ENCODE measurements around the gene ELOA.
"Not testable (repeated sequence)": the region's sequence is repeated elsewhere in the genome, so short reads cannot be mapped to it uniquely, and the experiment has no call there.

ELOA gene, protein sequence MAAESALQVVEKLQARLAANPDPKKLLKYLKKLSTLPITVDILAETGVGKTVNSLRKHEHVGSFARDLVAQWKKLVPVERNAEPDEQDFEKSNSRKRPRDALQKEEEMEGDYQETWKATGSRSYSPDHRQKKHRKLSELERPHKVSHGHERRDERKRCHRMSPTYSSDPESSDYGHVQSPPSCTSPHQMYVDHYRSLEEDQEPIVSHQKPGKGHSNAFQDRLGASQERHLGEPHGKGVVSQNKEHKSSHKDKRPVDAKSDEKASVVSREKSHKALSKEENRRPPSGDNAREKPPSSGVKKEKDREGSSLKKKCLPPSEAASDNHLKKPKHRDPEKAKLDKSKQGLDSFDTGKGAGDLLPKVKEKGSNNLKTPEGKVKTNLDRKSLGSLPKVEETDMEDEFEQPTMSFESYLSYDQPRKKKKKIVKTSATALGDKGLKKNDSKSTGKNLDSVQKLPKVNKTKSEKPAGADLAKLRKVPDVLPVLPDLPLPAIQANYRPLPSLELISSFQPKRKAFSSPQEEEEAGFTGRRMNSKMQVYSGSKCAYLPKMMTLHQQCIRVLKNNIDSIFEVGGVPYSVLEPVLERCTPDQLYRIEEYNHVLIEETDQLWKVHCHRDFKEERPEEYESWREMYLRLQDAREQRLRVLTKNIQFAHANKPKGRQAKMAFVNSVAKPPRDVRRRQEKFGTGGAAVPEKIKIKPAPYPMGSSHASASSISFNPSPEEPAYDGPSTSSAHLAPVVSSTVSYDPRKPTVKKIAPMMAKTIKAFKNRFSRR

GRCh38 chr1:23743287-23744152, at the start of gene ELOA:
TSS of gene ELOA (plus strand) at chr1:23743471. CDS start at chr1:23743504, 33 bp downstream.
- DNase-seq: peak; percentile 44

GRCh38 chr1:23693599-23693998, 49.7 kb upstream of the ELOA start:
- no peak for DNase-seq

DNA sequence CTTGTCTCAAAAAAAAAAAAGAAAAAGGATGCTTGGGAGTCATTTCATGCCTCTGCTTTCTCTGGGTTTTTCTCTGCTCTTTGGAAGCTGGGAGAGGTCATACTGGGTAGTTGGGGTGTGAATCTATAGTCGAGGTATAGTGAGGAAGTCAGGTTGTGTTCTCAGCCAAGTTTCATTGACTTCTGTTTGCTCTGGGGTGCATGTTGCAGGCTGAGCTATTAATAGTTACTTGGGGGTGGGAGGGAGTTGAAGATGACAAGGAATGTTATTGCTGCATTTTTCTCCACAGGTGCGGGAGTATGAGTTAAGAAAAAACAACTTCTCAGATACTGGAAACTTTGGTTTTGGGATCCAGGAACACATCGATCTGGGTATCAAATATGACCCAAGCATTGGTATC, 48.9 kb upstream of the ELOA start:
- no peak for DNase-seq

DNA sequence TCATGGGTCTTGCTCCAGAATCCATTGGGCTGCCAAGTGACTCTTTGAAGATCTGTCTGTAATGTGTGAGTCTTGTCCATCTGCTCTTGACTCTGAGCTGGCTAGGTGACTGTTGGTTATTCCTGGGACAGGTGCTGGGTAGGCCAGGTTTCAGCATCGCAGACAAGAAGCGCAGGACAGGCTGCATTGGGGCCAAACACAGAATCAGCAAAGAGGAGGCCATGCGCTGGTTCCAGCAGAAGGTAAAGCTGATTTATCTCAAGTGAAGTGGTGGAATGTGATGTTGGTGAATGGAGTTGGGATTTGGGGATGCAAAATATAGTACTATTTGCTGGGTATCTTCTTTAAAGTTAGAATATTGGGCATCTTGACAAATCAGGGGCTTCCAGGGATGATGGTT, 47.6 kb upstream of the ELOA start:
- DNase-seq: no peak

- no peak for DNase-seq
These were observed 46.8 kb upstream of the ELOA start for GRCh38 chr1:23696335-23696989.

GRCh38 chr1:23698466-23698865, 44.8 kb upstream of the ELOA start:
- DNase-seq: no peak

DNA sequence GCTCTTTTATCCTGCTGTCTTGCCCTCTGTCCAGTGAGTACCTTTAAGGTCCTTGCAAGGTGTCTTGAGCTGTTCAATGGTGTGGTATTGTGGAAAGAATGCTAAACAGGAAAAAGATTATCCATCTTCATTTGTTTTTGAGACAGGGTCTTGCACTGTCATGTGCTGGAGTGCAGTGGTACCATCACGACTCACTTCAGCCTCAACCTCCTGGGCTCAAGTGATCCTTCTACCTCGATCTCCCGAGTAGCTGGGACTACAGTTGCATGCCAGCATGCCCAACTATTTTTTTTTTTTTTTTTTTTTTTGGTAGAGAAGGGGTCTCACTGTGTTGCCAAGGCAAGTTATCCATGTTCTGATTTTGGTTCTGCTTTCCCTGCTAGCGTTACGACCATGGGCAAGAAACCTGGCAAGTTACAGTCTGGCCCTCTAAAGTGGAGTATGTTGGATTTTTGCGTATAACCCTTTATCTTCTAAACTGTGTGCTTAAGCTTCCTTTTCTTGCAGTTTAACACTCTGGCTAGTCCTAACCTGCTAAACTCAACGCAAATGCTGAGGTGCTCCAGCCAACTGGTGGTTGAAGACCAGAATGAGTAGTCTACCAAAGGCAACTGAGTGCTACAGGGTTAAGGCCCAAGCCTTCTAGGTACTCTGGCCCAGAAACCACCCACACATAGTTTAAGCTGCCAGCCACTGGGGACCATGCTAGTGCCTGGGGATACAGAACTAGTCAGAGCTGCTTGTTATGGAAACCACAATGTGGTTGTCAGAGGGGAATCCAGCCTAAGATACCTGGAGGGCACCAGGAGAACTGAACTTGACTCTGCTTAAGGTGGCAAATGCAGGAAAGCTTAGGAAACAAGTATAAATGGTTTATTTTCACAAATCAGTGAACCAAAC, 43.7 kb upstream of the ELOA start:
- no peak for DNase-seq

- no peak for DNase-seq
These were observed 42.0 kb upstream of the ELOA start for GRCh38 chr1:23701310-23701709.

DNA sequence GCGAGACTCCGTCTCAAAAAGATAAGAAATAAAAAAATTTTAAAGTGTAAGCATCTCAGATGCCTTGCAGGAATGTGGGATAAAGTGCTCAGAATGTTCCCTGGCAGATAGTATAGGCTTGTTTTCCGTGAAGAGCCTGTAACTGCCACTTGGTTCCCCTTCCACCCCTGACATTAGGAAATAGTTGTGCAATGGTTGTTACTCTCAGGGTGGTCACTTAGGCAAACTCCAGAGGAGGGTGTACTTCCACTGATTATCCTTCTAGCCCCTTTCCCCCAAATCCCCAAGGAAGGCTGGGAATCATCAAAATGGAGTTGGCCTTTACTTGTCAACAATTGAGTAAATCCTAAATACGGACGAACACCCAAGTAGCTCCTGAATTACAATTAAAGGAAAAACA, 41.3 kb upstream of the ELOA start:
- DNase-seq: no peak

- DNase-seq: no peak
These were observed 38.3 kb upstream of the ELOA start for GRCh38 chr1:23704834-23705495.

- no peak for DNase-seq
These were observed 34.0 kb upstream of the ELOA start for GRCh38 chr1:23709229-23709628.

GRCh38 chr1:23718482-23718881, 24.8 kb upstream of the ELOA start:
- DNase-seq: no peak

- no peak for DNase-seq
These were observed 24.0 kb upstream of the ELOA start for GRCh38 chr1:23719162-23719820.

DNA sequence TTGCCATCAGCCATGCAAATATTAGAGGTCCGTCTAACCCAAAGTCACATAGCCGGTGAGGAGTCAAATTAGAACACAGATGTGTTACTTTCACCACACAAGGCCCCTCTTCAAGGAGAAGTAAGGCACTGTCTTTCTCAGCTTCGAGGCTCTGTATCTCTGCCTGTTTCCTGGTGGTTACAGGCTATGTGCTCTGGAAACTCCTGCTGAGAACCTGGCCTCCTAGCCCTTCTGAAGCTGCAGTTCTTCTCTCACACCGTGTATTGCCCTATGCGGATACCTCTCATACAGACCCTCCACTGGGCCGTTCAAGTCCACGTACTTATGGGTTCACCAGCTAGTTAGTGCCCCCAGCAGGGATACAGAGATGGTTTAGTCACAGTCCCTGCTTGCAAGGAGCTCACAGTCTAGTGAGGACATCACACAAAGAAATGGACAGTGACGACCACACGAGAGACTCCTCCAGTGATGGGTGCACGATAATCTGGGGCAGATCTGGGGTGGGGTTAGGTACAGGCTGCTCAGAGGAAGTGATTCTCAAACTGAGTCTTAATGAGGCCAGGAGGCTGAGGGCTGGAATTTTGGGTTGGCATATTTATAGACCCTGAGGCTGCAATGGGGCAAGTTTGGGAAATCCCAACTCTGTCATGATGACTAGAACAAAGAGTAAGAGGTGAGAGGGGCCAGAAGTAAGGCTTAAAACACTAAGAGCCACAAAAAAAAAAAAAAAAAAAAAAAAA, 22.8 kb upstream of the ELOA start:
- no peak for DNase-seq

DNA sequence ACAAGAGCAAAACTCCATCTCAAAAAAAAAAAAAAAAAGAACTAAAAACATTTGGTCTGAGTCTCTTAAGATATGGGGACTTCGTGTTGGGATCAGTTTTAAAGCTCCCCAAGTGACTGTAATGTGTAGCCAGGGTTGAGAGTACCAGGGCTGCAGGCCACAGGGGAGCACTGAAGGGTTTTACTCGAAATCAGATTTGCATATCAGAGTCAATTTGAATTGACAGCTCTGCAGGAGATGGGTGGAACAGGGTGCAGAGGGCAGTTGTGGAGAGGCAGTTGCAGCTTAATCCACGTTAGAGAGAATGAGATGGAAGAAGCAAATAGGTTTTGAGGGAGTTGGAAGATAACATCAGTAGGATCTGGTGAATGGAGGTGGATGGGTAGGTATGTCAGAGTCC, 20.6 kb upstream of the ELOA start:
- no peak for DNase-seq

DNA sequence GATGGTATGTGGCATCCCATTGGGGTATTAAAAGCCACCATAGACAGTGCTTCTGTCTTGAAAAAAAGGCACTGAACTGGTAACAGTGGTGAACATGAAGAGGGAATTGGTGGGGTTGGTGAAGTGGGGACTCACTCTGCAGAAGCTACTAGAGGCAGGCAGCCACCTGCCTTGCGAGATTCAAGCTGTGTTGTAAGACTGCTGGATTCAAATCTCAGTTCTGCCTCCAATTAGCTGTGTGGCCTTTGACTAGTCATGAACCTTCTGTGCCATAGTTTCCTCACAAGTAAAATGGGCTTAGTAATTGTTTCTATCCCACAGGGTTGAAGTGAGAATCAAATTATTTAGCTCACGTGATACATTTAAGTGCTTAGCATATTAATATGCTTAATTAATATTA, 16.6 kb upstream of the ELOA start:
- DNase-seq: no peak

- no peak for DNase-seq
These were observed 15.9 kb upstream of the ELOA start for GRCh38 chr1:23727362-23727811.

DNA sequence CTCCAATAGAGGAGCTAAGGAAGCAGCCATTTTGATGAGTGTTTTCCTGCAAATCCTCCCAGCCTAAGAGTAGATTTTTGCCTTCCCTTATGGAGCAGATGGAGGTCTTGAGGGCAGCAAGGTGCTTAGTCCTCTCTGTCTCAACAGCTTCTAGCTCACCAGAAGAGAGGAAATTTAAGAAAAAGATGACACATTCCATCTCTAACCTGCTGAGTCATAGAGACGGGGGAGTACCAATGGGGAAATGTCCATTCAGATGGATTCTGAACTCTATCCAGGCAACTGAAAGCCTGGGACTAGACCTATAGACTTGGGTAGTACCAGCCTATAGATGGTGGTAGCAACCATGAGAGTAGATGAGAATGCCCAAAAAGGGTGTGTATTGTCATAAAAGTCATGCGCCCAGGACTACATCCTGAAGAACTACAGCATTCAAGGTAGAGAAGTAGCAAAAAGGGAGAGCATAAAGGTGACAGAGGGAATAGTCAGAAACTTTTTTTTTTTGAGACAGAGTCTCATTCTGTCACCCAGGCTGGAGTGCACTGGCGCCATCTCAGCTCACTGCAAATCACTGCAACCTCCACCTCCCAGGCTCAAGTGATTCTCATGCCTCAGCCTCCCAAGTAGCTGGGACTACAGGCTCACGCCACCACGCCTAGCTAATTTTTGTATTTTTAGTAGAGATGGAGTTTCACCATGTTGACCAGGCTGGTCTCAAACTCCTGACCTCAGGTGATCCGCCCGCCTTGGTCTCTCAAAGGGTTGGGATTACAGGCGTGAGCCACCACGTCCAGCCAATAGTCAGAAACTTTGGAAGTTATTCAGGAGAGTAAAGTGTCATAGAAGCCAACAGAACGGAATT, 10.7 kb upstream of the ELOA start:
- DNase-seq: no peak

DNA sequence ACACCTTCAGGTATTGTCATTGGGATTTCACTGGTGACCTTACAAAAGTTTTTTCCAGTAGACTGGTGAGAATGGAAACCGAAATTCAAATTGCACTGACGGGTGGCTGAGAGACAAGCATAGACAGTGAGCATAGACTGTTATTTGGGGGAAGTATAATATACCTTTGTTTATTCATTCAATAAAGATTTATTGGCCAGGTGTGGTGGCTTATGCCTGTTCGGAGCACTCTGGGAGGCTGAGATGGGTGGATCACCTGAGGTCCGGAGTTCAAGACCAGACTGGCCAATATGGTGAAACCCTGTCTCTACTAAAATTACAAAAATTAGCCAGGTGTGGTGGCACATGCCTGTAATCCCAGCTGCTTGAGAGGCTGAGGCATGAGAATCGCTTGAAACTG, 10.0 kb upstream of the ELOA start:
- not testable (repeated sequence) for DNase-seq
